ENCODE data around the gene TMEM87A. TPM values are rescaled to one million over a fixed set of nuclear protein-coding genes. Genes with fewer than 3 reads are reported as not detected.

TMEM87A gene
- total RNA-seq, 2 donors from 2014 or later = 17.0 to 25.4 TPM

- Histone ChIP-seq H3K36me3 (peaks cover 76% of the 10 kb centered on the region), H3K27me3 (no peaks in the 10 kb centered on the region), H3K9me3 (no peaks in the 10 kb centered on the region), H3K4me1 (no peaks in the 10 kb centered on the region), H3K4me3 (no peak overlapping the region), H3K27ac (no peak overlapping the region)
- TF ChIP-seq CTCF (IDR thresholded peaks at IDR 0.05) = no peak
- no peak for DNase-seq (ENCODE audit: low spot score)
Measured at GRCh38 chr15:42182328-42182886, 90.8 kb downstream of the TMEM87A start.

- TF ChIP-seq CTCF (IDR thresholded peaks at IDR 0.05) = no peak
- no peak for DNase-seq (ENCODE audit: low spot score)
- Histone ChIP-seq H3K27ac (no peak overlapping the region), H3K36me3 (peaks cover 65% of the 10 kb centered on the region), H3K4me3 (no peak overlapping the region), H3K9me3 (no peaks in the 10 kb centered on the region), H3K27me3 (no peaks in the 10 kb centered on the region), H3K4me1 (peaks cover 0 to 5% of the 10 kb centered on the region in 2 donors)
Measured at GRCh38 chr15:42178056-42178455, 95.2 kb downstream of the TMEM87A start.

DNA sequence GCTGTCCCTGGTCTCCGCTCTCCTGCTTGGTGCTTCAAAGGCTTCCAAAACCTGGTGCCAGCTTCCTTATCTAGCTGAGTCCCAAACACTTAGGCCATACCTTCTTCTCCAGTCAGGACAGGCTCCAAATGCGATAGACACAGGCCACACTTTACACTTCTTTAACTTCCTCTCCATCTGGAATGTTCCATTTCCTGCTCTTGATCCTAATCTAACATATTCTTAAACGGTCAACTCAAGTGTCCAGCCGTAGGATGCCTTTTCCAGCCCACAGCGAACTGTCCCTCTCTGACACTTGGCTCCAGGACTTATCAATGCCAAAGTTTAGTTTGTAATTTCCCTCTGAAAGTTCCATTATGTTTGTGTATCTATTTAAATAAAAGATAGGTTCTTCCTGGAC, 97.6 kb downstream of the TMEM87A start:
- Histone ChIP-seq H3K4me1 (peaks cover 0 to 8% of the 10 kb centered on the region in 2 donors), H3K27ac (no peak overlapping the region), H3K36me3 (peaks cover 72% of the 10 kb centered on the region), H3K9me3 (no peaks in the 10 kb centered on the region), H3K4me3 (no peak overlapping the region), H3K27me3 (no peaks in the 10 kb centered on the region)
- DNase-seq (ENCODE audit: low spot score) = no peak
- TF ChIP-seq CTCF (IDR thresholded peaks at IDR 0.05) = no peak

- TF ChIP-seq CTCF (IDR thresholded peaks at IDR 0.05) = no peak
- Histone ChIP-seq H3K4me3 (no peak overlapping the region), H3K27ac (no peak overlapping the region)
Measured at GRCh38 chr15:42172475-42172874, 100.8 kb downstream of the TMEM87A start.

GRCh38 chr15:42171795-42172194, 101.4 kb downstream of the TMEM87A start:
- TF ChIP-seq CTCF (IDR thresholded peaks at IDR 0.05) = no peak
- peaks cover 0 to 8% of the 10 kb centered on the region in 2 donors for H3K4me1 ChIP-seq
- no peak overlapping the region for H3K4me3 ChIP-seq
- DNase-seq (ENCODE audit: low spot score) = no peak
- no peaks in the 10 kb centered on the region for H3K27me3 ChIP-seq
- H3K9me3 ChIP-seq = no peaks in the 10 kb centered on the region
- peaks cover 76% of the 10 kb centered on the region for H3K36me3 ChIP-seq
- no peak overlapping the region for H3K27ac ChIP-seq

More at GRCh38 chr15:42172475-42172874, 100.8 kb downstream of the TMEM87A start:
- Histone ChIP-seq H3K4me1 (peaks cover 0 to 8% of the 10 kb centered on the region in 2 donors), H3K36me3 (peaks cover 76% of the 10 kb centered on the region), H3K9me3 (no peaks in the 10 kb centered on the region), H3K27me3 (no peaks in the 10 kb centered on the region)
- DNase-seq (ENCODE audit: low spot score) = no peak

- Histone ChIP-seq H3K4me3 (no peak overlapping the region), H3K27ac (no peak overlapping the region), H3K27me3 (no peaks in the 10 kb centered on the region), H3K36me3 (peaks cover 81% of the 10 kb centered on the region), H3K4me1 (peaks cover 0 to 8% of the 10 kb centered on the region in 2 donors), H3K9me3 (no peaks in the 10 kb centered on the region)
- no peak for DNase-seq (ENCODE audit: low spot score)
- TF ChIP-seq CTCF (IDR thresholded peaks at IDR 0.05) = no peak
Measured at GRCh38 chr15:42171122-42171521, 102.1 kb downstream of the TMEM87A start.
